Stimulated activated naive CD8-positive, alpha-beta T cell treated with anti-CD3 and anti-CD28 coated beads, Interleukin-15, Interleukin-2, amounts not matched to agents 100 U/mL and 50 U/mL, for 24 hours (primary cell): ENCODE measurements around the gene SYT9.
"Not testable (repeated sequence)": the region's sequence is repeated elsewhere in the genome, so short reads cannot be mapped to it uniquely, and the experiment has no call there.

ENCODE experiments used
- ATAC-seq: fragments of 150-1000 bp; cut with Tn5 transposase; one replicate; pipeline ENCODE4 v1.10.0; 2021
- DNase-seq: peaks from one replicate; pipeline ENCODE4 v3.0.0; 2021

SYT9 gene

GRCh38 chr11:7275133-7275532 is 23.4 kb downstream of the SYT9 start:
- ATAC-seq (no peak), DNase-seq (no peak)

DNA sequence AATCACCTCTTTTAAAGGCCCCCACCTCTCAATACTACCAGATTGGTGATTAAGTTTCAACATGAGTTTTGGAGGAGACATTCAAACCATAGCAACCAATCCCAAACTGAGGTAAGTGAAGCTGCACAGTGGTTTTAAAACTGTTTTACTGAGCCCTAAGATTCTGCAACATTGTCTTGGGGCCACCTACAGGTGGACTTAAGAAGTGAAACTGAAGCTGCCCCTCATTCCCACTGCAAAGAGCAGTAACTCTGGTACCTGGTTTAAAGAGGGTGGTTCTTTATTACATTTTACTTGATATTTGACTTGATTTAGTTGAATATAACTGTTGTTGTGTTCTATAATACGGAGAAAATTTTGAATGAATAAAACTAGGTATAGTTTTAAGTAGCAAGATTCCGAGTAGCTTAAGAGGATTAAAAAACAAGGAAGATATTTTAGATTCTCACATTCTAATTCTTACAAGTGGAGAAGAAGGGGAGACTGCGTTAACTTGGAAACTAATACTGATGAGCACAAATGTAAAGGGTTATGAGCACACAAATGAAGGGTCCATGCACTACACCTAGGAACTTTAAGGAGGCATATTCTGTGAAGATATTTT is 26.7 kb downstream of the SYT9 start:
- ATAC-seq: no peak
- DNase-seq: no peak

- DNase-seq (no peak), ATAC-seq (no peak)
Observed at GRCh38 chr11:7279676-7280075, 28.0 kb downstream of the SYT9 start.

- no peak for ATAC-seq
- no peak for DNase-seq
Observed at GRCh38 chr11:7281079-7281478, 29.4 kb downstream of the SYT9 start.

GRCh38 chr11:7281809-7282208 is 30.1 kb downstream of the SYT9 start:
- ATAC-seq (no peak), DNase-seq (no peak)

- no peak for DNase-seq
- ATAC-seq: no peak
Observed at GRCh38 chr11:7286178-7286577, 34.5 kb downstream of the SYT9 start.

- DNase-seq (no peak), ATAC-seq (no peak)
Observed at GRCh38 chr11:7291100-7291829, 39.6 kb downstream of the SYT9 start.

DNA sequence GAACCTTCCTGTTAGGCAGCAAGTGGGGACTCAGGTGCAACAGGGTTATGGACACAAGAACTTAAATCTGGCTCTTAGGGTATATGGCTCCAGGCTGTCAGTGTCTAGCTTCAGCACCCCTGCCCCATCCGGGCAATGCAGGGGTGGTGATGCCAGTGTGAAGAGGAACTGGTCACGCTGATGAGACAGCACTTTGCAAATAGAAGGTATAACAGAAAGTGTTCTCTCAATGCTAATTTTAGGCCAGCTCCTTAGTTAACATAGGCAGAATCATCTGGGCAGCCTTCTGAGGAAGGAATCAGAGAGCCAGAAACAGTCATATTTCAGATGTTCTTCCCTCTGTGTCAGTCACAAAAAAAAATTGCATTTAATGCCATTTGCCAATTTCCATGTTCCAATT is 41.2 kb downstream of the SYT9 start:
- no peak for DNase-seq
- no peak for ATAC-seq

DNA sequence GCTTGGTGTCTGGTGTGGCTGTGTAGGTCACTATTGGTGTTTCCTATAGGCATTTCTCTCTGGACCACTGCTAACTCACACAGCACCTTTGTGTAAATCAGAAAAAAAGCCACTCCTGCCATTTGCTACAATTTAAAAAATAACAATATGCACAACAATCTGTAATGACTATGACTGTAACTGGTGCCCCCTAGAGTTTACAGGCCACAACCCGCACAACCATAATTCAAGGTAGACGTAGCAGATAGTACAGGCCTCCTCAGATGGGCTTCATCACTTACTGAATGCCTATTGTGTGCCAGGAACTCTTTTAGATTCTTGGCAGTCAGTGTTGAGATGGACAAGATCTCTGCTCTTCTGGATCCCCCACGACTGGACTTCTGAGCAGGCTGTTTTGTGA is 47.7 kb downstream of the SYT9 start:
- no peak for DNase-seq
- no peak for ATAC-seq

GRCh38 chr11:7300281-7300680 is 48.6 kb downstream of the SYT9 start:
- DNase-seq (no peak), ATAC-seq (no peak)

DNA sequence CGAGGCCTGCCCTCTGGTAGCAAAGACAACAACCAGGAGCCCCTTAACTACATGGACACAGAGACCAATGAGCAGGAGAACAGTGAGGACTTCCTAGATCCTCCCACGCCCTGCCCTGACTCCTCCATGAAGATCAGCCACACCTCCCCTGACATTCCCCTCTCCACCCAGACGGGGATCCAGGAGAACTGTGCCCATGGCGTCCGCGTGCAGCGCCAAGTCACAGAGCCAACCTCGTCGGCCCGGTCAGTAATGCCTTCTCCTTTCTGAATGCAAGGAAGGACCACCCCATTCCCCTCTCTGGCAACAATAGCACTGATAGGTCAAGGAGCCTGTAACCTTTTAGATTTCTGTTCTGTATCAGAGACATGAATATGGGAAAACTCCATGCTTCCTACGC is 51.4 kb downstream of the SYT9 start:
- DNase-seq: no peak
- no peak for ATAC-seq

DNA sequence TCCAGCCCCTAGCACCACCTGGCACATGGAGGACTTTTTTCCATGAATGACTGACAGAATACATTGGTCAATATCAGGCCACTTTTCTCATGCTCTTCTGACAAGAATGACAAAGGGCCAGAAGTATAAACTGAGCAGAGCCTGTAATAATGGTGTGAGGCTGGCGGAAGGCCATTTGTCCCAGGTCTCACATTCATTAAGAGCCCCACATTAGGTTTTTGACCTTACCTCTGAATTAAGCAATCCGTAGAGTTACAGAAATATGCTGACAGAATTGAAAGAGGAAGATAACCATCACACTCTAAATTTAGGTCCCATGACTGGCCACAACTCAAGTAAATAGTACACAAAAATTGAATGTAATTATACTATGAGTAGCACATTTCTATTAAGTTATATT is 55.2 kb downstream of the SYT9 start:
- ATAC-seq: no peak
- DNase-seq: no peak

DNA sequence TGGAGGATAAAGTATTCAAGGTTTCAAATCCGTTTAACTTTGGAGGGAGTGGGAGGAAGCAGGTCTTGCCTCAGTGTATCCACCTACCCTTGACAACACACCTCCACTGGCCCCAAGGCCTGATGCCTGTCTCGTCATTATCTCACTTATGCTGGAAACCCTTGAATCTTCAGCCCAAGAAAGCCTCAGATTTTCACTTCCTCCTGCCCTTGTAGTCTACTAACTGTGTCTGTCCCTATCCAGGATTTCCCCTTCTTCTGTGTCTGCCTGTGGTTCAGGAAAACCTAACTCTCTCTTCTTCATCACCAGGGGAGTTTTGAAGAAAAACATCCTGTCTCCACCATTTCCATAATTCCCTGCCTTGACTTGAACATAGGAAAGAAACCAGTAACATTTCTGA is 56.1 kb downstream of the SYT9 start:
- ATAC-seq (no peak), DNase-seq (no peak)

GRCh38 chr11:7311903-7312302 is 60.2 kb downstream of the SYT9 start:
- ATAC-seq (no peak), DNase-seq (no peak)

DNA sequence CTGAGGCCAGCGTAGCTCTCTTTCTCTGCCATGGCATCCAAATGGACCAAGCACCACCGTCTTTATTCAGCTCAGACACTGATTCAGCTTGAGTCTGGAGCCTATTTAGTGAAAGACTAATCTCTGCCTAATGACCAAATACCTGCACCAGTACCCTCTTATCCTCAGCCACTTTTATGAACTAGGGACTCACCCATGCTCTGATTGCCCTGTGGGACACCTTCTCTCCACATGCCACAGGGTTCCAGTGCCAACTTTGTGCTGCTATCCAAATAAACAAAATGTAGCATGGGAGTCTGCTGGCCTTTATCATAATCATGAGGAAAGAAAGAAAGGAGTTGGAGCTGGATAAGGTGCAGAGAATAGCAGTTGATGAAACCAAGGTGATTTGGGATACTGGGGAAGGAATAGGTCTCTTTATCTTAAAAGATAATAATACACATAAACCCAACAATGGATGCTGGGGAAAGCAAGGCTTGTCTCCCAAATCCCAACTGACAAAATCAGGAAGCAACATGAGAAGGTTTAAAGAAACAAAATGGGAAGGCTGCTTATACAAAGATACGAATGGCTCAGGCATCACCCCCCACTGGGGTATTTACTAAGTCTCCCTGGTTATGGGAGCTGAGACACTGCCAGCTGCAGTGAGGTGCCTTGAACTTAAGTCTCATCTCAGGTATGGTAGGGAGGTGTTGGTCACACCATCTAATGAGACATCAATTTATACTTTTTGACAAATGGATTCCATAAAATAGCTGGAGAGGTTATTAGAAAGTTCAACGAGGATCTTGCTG is 63.3 kb downstream of the SYT9 start:
- DNase-seq (no peak), ATAC-seq (no peak)

- no peak for ATAC-seq
- DNase-seq: no peak
Observed at GRCh38 chr11:7319501-7319900, 67.8 kb downstream of the SYT9 start.

DNA sequence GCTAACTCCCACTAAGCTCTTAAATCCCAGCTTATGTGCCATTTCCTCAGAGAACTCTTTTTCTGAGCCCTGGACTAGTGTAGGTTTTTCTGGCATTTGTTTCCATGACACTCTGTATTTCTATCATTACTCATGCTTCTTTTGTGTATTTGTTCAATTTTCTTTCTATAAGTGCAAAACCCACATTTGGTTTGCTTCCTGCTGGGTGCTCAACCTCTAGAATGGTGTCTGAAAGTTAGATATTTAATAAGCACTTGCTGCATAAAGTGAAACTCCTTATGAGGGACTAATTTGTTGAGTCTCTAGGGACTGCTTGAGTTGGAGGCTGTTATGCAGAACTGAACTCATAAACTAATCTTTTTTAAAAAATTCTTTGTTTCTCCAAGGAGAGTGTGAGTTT is 68.6 kb downstream of the SYT9 start:
- ATAC-seq: no peak
- no peak for DNase-seq

DNA sequence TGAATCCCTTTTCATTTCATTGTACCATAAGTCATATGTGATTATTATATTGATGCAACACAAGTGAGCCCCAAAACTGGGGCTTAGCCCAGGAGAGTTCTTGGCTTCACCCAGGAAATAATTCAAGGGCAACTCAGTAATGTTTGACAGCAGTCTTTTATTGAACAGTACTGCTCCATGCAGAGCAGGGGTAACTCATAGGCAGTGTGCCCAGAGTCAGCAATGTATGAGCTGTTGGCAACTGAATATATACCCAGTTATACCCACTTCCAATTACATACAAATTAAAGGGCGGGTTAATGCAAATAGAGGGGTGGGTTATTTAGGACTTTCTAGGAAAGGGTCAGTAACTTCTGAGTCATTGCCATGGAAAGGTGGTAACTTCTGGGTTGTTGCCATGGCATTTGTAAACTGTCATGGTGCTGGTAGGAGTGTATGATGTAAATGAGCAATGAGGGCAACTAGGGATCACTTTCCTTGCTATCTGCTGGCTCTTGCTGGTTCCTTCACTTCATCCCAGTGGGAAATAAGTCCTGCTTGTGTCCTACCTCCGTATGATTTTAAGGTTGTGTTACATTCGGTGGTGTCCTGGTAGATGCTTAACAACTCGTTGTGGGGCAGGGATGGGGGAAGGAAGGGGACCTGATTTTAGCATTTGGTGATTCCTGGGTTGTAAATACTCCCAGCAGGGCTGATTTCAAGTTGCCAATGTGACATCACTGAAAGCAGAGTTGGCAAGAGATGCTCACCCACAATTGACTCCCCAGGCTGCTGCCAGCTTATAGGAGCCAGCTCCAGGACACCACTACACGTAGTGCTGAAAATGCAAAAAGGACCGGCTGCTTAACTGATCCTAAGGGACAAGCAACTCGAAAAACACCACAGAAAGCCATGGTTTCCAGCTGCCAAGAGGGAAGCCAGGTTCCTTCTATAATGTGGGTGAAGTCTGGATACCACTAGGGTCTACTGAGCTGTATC is 70.1 kb downstream of the SYT9 start:
- ATAC-seq: no peak
- DNase-seq: no peak

- ATAC-seq (no peak), DNase-seq (no peak)
Observed at GRCh38 chr11:7332451-7332850, 80.7 kb downstream of the SYT9 start.

DNA sequence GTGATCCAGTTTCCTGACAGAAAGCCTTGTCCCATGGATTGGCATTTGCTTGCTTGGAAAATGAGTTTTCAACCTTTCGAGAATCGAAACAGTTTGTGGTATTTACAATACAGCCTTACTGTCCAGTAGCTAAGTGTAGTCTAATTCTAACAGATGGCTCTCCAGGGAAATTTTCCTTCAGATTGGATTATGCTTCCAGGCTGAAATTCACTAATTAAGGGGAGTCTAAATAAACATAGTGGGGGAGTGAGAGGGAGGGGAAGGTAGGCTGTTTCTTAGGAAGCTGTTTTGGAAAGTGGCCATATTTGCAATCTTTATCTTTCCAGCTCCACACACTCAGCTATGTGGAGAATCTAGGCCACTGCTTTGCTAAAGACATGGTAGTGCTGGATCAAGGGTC is 81.3 kb downstream of the SYT9 start:
- ATAC-seq: no peak
- DNase-seq: no peak

DNA sequence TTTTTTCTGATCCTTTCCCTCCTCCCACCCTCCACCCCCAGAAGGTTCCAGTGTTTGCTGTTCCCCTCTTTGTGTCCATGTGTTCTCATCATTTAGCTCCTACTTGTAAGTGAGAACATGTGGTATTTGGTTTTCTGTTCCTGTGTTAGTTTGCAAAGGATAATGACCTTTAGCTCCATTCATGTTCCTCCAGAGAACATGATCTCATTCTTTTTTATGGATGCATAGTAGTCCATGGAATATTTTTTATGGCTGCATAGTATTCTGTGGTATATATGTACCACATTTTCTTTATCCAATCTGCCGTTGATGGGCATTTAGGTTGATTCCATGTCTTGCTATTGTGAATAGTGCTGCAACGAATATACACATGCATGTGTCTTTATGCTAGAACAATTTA is 83.7 kb downstream of the SYT9 start:
- not testable (repeated sequence) for ATAC-seq, DNase-seq

GRCh38 chr11:7341551-7341950 is 89.8 kb downstream of the SYT9 start:
- ATAC-seq (no peak), DNase-seq (no peak)
